Smooth muscle cell (in vitro differentiated cells): ENCODE results near the gene LSM7. TPM values are rescaled to one million over a fixed set of nuclear protein-coding genes. Genes with fewer than 3 reads are reported as not detected.

Experiments
- DNase-seq: peaks from one replicate; lab custom pipeline; 2025; ENCODE audit not compliant: unreplicated experiment; lab: John Stamatoyannopoulos, UW
- H2AFZ ChIP-seq: fragments of 200-600 bp; sonication (generic); 2 replicates; pipeline ENCODE4 v1.6.0; 2016; ENCODE audit warnings: antibody characterized with exemption, low read depth, mild to moderate bottlenecking
- H3F3A ChIP-seq: fragments of 200-600 bp; sonication (generic); 2 replicates; pipeline ENCODE4 v1.6.0; 2017; ENCODE audit warnings: antibody characterized with exemption, low read depth
- H3K27ac ChIP-seq: fragments of 200-600 bp; sonication (generic); 2 replicates; pipeline ENCODE4 v1.5.1; 2016; ENCODE audit warnings: low read depth, mild to moderate bottlenecking
- H3K27me3 ChIP-seq: fragments of 200-600 bp; sonication (generic); 2 replicates; pipeline ENCODE4 v1.6.1; 2016; ENCODE audit warnings: low read depth, mild to moderate bottlenecking
- H3K36me3 ChIP-seq: fragments of 200-600 bp; sonication (generic); 2 replicates; pipeline ENCODE4 v1.5.1; 2016; ENCODE audit warnings: low read depth
- H3K4me1 ChIP-seq: fragments of 200-600 bp; sonication (generic); 2 replicates; pipeline ENCODE4 v1.5.1; 2016; ENCODE audit warnings: low read depth
- H3K4me2 ChIP-seq: fragments of 200-600 bp; sonication (generic); 2 replicates; pipeline ENCODE4 v1.6.0; 2016; ENCODE audit warnings: mild to moderate bottlenecking
- H3K4me3 ChIP-seq: fragments of 200-600 bp; sonication (generic); 2 replicates; pipeline ENCODE4 v1.5.1; 2016; ENCODE audit warnings: mild to moderate bottlenecking
- H3K79me2 ChIP-seq: fragments of 200-600 bp; sonication (generic); 2 replicates; pipeline ENCODE4 v1.6.0; 2016; ENCODE audit warnings: low read depth, mild to moderate bottlenecking
- H3K9ac ChIP-seq: fragments of 200-600 bp; sonication (generic); 2 replicates; pipeline ENCODE4 v1.6.0; 2016; ENCODE audit warnings: low read depth
- H3K9me3 ChIP-seq: fragments of 200-600 bp; sonication (generic); replicated peaks from 2 replicates; pipeline ENCODE4 v1.5.1; 2016; ENCODE audit warnings: low read depth
- H4K20me1 ChIP-seq: fragments of 200-600 bp; sonication (generic); 2 replicates; pipeline ENCODE4 v1.6.0; 2016; ENCODE audit warnings: low read depth
- CTCF ChIP-seq: fragments of 200-600 bp; sonication (generic); IDR thresholded peaks from 2 replicates; pipeline ENCODE4 v1.5.1; 2017; ENCODE audit warnings: borderline replicate concordance, mild to moderate bottlenecking, antibody characterized with exemption; ENCODE audit not compliant: insufficient read depth, poor library complexity, severe bottlenecking
- WGBS: methylation state at CpG from one replicate; pipeline ENCODE4 v1.1.7; 2016; ENCODE audit warnings: low lambda C conversion rate; 5-methylcytosine and 5-hydroxymethylcytosine counted together
- polyA plus RNA-seq: library from polyadenylated mRNA; unstranded; fragments of >200 nt; fragmentation: Nextera tagmentation; extraction: Ambion mirVana; gene quantifications from 2 replicates; pipeline ENCODE4 v1.2.1, GENCODE V29; 2016
- total RNA-seq: library from RNA; depleted of rRNA; stranded (reverse); fragments of >200 nt; gene quantifications from 2 replicates; pipeline ENCODE4 v1.2.3, GENCODE V29; 2014

Gene LSM7
- total and polyA plus RNA-seq, 2 experiments from 2014 or later: 161 to 164 TPM

DNA sequence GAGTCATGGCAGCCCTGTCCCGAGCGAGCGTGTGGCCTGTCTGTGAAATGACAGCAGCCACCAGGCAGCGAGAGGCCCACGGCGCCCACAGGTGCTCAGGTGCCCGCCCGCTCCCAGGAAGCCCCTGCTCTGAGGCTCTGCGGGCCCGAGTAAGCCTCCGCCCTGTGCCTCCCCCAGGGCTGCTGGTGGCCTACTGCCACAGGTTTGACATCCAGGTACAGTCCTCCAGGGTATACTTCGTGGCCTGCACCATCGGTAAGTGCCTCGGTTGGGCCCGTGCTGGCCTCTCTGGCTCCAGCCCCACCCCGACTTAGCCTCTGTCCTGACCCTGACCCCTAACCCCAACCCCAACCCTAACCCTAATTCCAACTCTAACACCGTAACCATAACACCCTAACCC, 16.7 kb upstream of the LSM7 start:
- no peaks in the 10 kb centered on the region for H3K79me2 ChIP-seq
- no peaks in the 10 kb centered on the region for H3F3A ChIP-seq
- no peaks in the 10 kb centered on the region for H4K20me1 ChIP-seq
- H3K9ac ChIP-seq: no peak overlapping the region
- no peaks in the 10 kb centered on the region for H3K27me3 ChIP-seq
- no peaks in the 10 kb centered on the region for H3K36me3 ChIP-seq
- H3K27ac ChIP-seq: no peak overlapping the region
- no peak overlapping the region for H3K4me3 ChIP-seq
- H3K9me3 ChIP-seq: no peaks in the 10 kb centered on the region
- 99% methylated on average over 17 of the region's 17 CpGs for WGBS
- H2AFZ ChIP-seq: no peak overlapping the region
- H3K4me2 ChIP-seq: no peak overlapping the region
- DNase-seq: no peak
- H3K4me1 ChIP-seq: no peaks in the 10 kb centered on the region
- TF ChIP-seq CTCF: no peak

DNA sequence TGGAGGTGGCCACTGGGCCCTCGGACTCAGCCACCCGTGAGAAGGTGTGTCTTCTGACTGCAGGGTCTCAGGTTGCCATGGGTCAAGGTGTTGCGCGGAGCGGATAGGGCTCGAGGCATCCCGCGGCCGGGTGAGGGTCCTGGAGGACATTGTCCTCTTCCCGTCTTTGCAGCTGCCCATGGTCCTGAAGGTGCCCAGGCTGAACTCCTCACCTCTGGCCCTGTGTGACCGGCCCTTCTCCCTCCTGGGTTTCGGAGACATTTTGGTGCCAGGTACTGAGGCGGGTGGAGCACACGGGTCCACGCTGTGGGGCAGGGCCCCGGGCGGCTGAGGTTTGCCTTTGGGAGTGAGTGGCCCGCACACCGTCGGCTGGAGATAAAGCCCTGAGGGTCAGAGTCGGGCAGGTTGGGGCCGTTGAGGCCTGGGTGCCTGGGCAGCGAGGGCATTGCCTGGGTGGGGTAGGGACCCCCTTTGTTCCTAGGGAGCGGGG, 16.0 kb upstream of the LSM7 start:
- 99% methylated on average over 24 of the region's 24 CpGs for WGBS
- DNase-seq: no peak
- Histone ChIP-seq H3K27me3 (no peaks in the 10 kb centered on the region), H3K36me3 (no peaks in the 10 kb centered on the region), H2AFZ (no peak overlapping the region), H3K9me3 (no peaks in the 10 kb centered on the region), H3K4me2 (no peak overlapping the region), H3K79me2 (no peaks in the 10 kb centered on the region), H3K9ac (no peak overlapping the region), H3F3A (no peaks in the 10 kb centered on the region), H4K20me1 (no peaks in the 10 kb centered on the region), H3K4me1 (no peaks in the 10 kb centered on the region), H3K4me3 (no peak overlapping the region), H3K27ac (no peak overlapping the region)
- TF ChIP-seq CTCF: no peak

- Histone ChIP-seq H3K27ac (no peak overlapping the region), H3K27me3 (no peaks in the 10 kb centered on the region), H3K9ac (no peak overlapping the region), H3F3A (no peaks in the 10 kb centered on the region), H3K9me3 (no peaks in the 10 kb centered on the region), H4K20me1 (peaks cover 8% of the 10 kb centered on the region), H2AFZ (no peak overlapping the region), H3K36me3 (no peaks in the 10 kb centered on the region), H3K4me3 (no peak overlapping the region), H3K79me2 (no peaks in the 10 kb centered on the region), H3K4me1 (no peaks in the 10 kb centered on the region), H3K4me2 (no peak overlapping the region)
- 90% methylated on average over 22 of the region's 31 CpGs for WGBS
- no peak for DNase-seq
- TF ChIP-seq CTCF: no peak
Observed at GRCh38 chr19:2343289-2343982, 15.1 kb upstream of the LSM7 start.
